GM18868 (cell line): ENCODE measurements around the gene PPM1K.

ENCODE experiments used
- ATAC-seq: cut with Tn5 transposase; IDR thresholded peaks from one replicate; pipeline ENCODE4 v1.9.1; 2021; ENCODE audit warnings: mild to moderate bottlenecking, moderate library complexity; ENCODE audit not compliant: unreplicated experiment

Gene PPM1K

DNA sequence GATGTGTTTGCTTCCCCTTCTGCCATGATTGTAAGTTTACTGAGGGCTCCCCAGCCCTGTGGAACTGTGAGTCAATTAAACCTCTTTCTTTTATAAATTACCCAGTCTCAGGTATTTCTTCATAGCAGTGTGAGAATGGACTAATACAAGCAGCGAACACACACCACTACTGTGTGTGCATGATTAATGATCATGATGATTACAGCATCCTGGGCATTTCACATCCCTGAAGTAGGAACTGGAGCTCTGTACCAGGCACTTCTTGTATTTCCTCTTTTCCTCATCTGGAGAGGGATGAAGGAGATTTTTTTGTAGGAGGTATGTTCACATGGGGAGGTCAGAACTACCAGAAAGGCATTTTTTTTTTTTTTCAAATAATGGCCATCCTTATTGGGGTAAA, 60.8 kb downstream of the PPM1K start:
- ATAC-seq: no peak

DNA sequence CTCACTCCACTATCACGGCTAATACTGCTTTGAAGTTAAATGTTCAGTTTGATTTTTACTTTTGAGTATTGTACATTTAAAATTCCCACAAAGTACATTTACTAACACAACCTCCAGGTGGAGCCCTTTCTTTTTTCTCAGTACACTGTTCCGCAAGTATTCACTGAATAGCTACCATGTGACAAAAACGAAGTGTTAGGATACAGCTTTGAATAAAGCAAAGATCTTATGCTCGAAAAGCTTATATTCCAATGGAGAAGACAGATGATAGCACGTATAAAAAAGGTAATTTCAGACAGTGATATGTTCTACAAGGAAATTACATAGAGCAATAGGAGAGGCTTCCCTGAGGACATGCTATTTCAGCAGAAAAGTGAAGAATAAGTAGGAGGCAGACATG, 65.3 kb downstream of the PPM1K start:
- peak; percentile 74 for ATAC-seq

DNA sequence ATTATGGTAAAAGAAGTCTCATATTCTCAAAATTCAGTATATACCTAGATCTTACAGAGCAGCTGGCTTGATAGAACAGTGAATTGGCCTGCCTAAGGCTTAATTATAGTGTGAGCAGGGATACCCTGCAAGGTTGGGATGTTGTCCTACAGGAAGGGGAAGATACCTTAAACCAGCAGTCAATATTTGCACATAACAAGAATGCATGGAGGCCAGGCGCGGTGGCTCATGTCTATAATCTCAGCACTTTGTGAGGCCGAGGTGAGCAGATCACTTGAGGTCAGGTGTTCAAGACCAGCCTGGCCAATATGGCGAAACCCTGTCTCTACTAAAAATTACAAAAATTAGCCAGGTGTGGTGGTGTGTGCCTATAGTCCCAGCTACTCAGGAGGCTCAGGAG, 67.2 kb downstream of the PPM1K start:
- no peak for ATAC-seq

DNA sequence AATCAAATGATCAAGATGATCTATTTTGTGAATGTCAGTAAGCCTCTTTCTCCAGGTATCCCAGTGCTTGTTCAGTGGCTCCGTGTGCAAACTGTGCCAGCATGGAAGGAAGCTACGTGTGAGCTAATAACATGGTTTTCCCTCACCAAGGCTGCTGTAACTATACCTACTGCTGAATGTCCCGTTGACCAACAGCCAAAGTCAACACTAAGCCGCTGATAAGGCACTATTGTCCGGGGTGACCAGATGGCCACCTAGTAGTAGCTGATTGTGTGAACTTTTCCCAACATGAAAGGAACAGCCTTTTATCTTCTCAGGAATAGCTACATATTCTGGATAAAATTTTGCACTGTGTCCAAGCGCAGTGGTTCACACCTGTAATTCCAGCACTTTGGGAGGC, 68.0 kb downstream of the PPM1K start:
- ATAC-seq: no peak

DNA sequence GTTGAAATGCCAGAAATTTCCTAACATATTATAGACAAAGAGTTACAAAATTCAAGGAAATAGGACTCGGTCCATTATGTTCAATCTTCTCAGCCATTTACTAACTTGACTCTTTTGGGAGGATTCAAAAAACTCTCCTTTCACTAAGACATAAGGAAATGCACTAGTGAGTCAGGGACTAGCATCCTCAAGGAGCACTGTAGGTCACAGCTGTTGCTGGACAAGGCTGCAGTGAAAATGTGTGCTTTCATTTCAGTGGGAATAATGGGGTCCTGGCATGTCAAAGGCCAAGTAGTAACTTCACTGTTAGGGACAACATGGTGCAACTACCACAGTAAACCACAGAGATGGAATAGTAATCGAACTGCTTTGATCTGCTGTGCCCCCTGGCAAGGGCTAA, 69.0 kb downstream of the PPM1K start:
- no peak for ATAC-seq

DNA sequence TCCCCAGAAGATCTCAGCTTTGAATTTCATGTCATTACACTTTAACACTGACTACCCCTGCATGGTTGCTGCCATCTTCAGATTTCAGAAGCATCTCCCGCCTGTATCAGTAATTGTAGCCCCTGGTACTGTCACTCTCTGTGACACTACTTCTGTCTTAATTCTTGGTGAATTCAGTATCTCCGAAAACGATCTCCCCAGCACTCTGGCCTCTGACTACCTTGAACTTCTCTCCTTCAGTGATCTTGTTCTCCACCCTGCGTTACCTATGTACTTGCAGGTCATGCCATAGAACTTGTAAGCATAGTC, 72.2 kb downstream of the PPM1K start:
- peak; percentile 21 for ATAC-seq

DNA sequence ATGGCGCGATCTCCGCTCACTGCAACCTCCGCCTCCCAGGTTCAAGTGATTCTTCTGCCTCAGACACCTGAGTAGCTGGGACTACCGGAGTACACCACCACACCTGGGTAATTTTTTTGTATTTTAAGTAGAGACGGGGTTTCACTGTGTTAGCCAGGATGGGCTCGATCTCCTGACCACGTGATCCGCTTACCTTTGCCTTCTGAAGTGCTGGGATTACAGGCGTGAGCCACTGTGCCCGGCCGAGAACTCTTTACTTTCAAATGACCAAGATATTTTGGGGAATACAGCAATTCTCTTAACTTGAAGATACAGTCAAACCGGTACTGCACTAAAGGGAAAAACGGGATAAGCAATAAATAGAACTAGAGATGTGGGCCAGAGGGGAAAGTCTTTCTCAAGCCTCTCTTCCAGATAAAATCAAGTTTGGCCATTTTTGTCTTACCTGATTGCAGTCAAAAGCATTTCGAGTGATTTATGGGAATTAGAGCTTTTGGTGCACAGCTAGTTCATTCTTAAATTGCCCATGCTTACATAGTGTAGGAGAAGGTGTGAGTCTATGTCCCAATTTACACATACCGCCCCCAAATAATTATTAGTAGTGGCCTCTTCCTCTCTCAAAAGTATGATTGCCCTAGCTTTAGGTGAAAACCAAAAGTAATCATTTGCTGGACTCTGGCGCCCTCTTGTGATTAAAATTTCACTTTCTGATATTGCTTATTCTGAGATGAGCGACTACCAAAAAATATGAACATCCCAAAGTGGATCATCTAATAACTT, 72.7 kb downstream of the PPM1K start:
- peak; percentile 52 for ATAC-seq

DNA sequence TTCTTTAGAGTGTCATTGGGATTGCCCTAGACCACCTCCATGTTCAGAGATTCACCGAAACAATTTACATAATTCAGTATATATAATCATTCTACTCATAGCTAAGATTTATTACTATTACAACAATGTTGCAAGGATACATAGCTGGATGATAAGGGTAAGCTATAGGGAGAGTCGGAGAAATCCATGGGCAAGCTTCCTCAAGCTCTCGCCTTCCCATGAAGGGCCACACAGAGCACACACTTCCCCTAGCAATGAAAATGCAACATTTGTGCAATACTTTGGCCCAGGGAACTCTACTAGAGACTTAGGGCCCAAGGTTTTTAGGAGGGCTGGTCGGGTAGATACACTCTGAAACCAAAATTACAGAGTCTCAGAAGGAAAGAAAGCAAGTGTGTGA, 76.2 kb downstream of the PPM1K start:
- no peak for ATAC-seq
